Activated T-cell treated with anti-CD3 and anti-CD28 coated beads, Interleukin-2, amount 50 U/mL, for 1 hour (primary cell): ENCODE results near the gene CDH8.
"Not testable (repeated sequence)": the region's sequence is repeated elsewhere in the genome, so short reads cannot be mapped to it uniquely, and the experiment has no call there.

Experiments used
- DNase-seq: peaks from one replicate; pipeline ENCODE4 v3.0.0-alpha.2; 2020

CDH8 gene

DNA sequence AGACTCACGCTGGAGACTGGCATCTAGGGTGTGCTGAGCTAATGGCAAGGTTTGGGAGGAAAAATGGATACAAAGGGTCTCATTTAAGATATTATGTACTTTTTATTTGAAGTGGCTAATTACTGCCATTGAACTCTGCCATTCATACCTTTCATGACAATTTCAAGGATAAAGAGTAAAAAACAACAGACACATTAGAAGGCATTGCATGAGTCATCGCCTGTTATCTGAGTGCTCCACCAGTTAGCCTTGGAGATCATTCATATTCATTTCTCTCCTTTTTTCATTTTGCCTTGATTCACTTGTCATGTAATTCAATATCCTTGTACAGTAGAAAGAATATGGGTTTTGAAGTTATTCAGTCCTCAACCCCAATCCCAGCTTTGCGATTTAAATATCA, 109.5 kb downstream of the CDH8 start:
- no peak for DNase-seq

DNA sequence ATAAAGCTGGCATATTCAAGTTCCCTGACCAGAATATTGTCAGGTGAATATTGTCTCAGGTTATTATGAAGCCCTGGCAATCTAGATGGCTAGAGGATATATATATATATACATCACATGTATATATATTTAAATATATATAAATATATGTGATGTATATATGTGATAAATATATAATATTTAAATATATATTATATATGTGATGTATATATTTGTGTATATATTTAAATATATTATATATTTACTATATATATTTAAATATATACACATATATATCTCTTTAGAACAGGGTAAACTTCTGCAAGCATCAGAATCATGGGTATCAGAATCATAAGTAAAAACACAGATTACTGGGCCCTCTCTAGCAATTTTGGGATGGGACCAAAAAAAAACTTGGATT, 112.6 kb downstream of the CDH8 start:
- DNase-seq: no peak

DNA sequence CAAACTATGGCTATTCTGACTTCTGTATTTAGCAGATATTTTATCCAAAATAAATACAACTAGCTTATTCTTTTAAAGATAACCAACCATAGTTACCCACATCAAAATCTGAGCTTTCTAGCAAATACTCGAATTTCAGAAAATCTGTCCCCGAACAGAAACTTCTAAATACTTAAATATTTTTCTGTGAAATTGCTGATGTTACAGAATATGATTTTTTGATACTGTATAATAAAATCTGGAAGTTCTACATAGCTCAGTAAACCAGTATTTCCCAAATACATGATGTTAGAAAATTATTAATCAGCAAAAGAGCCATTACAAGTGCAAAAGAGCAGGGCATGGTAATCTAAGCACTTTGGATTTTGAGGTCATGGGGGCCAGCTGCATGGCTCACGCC, 114.9 kb downstream of the CDH8 start:
- no peak for DNase-seq

DNA sequence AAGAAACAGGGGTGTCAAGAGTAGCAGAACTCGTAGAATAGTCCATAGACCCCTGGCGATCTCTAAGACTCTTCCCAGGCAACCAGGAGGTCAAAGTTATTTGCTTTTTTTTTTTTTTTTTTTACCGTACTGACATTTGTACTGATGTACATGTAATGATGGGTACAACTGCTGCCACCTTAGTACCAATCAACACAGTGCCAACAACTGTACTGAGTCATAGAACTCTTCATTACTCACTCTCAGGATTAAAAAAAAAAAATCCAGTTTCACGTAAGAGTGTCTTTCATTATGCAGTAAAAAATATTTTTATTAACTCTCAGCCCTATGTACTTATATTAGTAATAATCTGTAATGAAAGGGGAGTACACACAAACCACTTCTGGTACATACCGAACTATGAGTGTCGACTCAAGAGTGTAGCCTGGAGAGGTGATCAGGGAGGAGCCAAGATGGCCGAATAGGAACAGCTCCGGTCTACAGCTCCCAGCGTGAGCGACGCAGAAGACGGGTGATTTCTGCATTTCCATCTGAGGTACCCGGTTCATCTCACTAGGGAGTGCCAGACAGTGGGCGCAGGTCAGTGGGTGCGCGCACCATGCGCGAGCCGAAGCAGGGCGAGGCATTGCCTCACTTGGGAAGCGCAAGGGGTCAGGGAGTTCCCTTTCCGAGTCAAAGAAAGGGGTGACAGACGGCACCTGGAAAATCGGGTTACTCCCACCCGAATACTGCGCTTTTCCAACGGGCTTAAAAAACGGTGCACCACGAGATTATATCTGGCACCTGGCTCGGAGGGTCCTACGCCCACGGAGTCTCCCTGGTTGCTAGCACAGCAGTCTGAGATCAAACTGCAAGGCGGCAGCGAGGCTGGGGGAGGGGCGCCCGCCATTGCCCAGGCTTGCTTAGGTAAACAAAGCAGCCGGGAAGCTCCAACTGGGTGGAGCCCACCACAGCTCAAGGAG, 118.1 kb downstream of the CDH8 start:
- DNase-seq: not testable (repeated sequence)

DNA sequence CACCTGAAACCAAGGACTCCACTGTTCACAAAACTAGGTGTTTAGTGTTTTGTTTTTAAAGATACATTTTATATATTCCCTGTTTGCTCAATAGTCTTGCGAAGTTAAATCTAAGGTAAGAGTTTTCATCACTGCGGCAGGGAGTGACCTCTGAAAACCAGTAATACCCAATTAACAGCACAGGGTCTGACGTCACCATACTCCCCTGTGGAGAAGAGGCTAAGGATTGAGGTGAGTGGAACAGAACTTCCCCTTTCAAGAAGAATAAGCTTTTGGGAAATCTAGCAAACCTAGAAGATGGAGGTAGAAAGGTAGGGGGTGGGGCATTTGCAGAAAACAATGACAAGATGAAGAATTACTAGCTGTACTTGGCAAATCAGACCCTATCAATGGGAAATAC, 120.7 kb downstream of the CDH8 start:
- no peak for DNase-seq

DNA sequence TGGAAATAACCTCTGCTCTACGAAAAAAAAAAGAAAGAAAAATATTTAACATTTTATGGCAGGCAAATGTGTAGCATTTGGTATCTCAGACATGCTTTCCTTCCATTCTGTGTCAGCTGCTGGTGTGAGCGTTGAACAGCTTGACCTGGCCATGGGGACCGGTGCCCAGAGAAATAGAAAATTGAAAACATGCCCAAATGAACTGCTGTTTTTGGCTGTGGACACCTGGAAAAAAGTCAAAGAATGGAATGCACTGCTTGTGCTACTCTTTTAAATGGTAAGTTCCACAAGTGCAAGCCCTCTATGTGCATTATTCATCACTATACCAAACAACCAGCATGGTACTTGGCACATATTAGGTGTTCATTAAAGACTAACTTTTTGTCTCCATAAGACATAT, 127.2 kb downstream of the CDH8 start:
- no peak for DNase-seq

DNA sequence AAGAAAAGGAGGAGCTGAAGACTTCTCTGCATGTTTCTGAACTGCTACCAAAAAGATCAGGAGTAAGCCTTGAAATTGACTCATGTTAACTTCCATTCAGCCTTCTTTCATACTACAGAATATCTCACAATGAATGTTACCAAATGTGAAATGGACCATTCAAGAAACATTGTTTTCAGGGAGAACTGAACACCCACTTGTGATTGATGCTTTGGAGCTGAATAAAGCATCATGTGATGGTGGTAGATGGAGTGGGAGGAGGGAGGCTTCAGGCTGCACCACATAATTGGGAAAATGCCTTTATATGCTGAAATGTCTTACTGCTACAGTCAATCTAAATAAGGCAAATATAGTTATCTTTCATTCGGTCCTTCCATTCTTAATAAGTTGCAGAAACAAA, 127.8 kb downstream of the CDH8 start:
- no peak for DNase-seq

DNA sequence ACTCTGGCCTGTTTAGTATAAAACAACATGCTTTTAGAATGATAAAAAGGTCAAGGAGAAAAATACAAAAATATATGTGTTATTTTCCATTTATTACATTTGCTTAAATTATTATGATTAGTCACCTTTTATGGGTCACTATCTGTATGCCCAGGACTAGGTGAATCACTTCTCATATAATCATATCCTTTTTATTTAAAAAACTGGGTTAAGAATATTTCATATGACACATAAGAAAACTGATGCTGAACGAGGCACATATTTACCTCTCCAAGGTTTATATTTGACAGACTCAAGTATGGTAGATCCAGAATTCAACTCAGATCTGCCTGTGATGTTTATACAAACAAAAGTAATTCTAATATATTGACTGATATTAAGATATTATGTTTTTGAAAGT, 134.5 kb downstream of the CDH8 start:
- DNase-seq: no peak

DNA sequence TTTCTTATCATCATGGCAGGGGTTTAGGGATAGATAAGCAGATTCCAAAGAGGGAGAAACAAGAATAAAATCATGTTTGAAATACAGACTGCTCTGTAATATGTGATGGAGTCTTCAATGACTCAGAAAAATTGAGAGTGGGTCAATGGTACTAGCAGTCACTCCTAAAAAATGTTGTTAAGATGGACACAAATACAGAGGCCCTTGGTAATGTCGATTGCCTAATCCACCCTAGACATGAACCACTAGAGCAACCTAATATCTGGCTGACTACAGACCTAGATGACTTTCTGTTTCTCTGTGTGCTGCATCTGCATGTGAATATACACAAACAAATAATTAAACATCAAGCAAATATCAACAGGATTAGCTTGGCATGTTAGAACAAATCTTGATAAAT, 135.8 kb downstream of the CDH8 start:
- no peak for DNase-seq

DNA sequence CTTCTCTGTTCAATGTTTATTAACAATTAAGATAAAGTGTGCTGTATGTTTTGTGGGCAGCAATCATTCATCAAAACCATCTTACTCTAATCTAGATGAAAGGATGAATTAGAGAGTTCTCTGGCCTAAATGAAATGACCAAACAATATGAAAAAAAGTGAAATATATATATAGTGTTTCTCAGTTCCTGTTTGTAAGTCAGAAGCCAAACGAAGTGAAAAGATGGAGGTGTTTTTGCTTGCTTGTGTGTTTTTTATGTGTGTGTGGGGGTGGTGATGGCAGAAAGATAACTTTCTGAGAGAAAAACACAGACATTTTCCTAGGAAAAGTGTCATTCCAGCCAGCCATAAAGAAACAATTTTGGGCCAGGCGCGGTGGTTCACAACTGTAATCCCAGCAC, 138.6 kb downstream of the CDH8 start:
- no peak for DNase-seq

DNA sequence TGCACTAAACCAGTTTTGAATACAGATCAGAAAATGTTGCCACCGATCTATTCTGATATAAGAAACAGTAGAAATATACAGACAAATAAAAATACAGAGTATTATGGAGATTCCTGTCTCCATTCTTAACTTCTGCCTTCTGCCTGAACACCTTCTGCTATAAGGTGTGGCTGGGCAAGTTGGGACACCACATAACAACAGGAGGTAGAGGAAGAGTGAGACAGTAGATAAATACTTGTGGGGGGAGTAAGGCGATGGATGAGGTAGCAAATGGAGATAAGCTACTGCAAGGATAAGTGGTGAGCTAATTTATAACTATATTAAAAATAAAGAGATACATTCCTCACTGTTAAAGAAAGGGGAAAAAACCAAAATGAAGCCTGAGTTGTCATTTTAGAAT, 143.7 kb downstream of the CDH8 start:
- DNase-seq: no peak

DNA sequence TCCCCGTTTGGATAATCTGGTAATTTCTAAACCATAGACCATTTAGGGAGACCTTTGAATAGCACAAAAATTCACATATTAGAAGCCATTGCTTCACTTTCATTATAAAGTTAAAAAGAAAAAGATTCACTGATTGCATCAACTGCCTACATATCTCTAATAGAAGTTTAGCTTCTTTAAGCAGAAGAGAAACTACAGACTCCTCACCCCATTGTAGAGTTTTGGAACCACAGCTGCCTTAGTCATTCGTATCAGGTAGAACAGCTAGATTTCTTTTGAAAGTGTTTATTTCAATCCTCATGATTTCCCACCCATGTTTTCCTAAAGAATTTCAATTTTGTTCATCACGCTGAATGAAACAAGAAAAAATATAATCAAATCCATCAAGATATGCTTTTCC, 144.8 kb downstream of the CDH8 start:
- no peak for DNase-seq

DNA sequence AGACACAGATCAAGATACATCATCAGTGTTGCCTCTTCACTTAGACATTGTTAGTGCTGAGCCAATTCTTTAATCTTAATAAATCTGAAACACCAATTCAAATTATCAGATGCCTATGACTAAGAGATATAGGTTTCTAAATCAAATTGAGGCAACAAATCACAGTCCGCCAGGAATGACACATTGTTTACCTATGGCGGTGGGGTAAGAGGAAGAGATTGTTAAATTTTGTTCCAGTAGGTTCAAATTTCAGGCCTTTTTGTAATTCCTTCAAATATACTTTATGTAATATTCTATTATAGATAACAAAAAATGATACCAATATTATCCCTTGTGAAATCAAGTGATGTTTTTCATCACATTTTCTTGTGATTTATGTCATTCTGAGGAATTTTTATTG, 145.9 kb downstream of the CDH8 start:
- no peak for DNase-seq

DNA sequence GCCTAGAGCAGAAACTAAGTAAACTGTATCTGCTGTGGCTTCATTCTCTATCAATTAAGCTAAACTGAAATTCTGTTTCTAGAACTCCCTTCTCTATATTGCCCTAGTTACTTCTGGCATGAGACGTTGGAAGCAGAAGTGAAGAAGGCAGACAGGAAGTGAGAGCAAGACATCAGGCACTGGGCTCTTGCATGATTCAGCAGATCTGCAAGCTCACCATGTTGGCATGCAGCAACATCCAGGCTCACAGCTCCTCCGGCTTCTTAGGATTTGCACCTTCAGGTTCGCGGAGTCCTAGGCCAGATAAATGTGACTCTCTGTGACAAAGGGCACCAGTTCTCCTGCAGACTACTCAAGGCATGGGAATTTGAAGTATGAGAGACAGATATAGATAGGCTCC, 148.3 kb downstream of the CDH8 start:
- DNase-seq: no peak

DNA sequence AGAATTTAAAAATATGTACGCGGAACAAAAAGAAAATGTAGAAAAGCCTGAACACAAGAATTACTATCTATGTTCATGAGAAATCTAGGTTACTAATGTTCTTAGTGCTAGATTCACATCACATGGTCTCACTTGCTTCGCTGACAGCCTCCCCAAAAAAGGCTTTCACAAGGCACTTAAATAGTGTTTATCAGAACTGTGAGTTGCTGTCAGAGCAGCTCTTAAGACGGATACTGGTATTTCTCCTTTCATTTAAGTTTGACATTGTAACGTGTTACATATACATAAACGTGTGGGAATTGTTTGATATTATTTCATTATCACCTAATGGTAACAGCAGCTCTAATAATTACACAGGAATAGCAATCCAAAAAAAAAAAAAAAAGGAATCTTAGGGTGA, 150.9 kb downstream of the CDH8 start:
- DNase-seq: no peak

DNA sequence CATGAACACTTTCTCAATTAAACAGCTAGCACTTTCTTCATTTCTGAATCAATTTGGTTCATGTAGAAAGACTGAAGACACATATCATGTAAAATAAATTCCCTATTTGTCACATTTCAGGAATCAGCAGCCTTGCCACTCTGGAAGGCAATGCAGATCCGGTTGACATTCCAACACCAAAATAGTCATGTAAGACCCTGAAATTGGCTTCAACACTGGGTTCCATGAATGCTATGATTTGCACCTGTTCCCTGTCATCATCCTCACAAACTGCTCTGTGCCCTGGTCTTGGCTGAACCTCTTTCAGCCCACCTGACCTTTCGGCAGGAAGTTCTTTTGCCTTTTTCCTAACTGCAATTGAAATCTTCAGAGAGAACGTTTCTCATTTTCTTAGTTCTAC, 156.9 kb downstream of the CDH8 start:
- DNase-seq: no peak

DNA sequence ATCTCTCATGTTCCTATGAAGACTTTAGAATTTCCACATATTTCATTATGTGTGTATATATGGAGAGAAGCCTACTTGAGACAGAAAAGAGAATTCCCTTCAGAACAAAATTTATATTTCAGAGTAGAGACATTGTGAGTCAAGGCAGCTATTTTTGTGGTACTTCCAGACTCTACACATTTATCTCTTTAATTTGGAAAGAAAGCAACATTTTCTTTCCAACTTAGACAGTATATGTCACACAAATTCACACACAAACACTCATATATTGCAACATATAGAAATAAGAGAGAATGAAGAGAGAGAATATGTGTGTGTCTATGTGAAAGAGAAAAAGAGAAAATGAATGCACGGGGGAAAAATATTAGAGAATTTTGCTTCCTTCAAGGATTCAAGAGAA, 158.8 kb downstream of the CDH8 start:
- DNase-seq: no peak

DNA sequence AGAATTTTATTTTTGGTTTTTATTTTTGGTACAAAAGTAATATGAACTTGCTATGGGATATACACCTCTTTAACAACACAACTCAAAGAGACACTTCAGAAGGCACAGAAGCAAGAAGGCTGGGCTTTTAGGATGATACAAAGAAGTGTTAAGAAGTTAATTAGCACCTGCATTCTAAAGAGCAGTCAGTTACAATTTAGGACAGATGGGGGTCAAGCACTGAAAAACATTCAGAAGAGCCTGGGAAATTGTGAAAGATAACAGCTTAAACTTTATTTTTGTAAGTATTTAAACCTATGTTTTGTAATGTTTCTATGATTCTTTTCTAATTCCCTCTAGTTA, 163.5 kb downstream of the CDH8 start:
- DNase-seq: no peak

DNA sequence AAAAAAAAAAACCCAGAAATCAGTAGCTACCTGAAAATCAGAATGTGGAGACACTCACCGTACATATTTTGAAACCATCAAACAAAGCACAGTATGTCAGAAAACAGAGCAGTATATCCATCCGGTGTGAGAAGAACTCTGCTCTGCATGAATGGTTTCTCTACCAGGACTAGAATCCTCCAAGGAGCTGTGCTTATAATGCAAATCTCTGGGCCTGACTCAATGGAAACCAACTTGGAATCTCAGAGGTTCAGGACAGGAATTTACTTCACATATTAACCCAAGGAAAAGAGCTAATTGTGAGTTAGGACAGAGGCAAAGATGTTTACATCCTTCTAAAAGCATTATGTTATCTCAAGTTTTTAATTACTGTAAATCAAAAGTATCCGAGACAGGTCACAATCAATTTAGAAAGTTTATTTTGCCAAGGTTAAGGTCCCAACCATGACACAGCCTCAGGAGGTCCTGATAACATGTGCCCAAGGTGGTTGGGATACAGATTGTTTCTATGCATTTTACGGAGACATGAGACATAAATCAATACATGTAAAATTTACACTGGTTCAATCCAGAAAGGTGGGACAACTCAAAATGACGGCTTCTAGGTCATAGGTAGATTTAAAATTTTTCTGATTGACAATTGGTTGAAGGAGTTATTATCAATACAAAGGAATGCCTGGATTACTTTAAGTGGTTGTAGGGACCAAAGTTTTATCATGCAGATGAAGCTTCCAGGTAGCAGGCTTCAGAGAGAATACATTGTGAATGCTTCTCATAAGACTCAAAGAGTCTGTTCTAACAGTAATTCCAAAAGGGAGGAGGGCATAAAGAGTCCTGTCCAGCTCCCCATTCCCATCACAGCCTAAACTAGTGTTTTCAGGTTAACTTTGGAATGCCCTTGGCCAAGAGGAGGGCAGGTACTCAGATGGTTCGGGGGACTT, 164.1 kb downstream of the CDH8 start:
- no peak for DNase-seq

DNA sequence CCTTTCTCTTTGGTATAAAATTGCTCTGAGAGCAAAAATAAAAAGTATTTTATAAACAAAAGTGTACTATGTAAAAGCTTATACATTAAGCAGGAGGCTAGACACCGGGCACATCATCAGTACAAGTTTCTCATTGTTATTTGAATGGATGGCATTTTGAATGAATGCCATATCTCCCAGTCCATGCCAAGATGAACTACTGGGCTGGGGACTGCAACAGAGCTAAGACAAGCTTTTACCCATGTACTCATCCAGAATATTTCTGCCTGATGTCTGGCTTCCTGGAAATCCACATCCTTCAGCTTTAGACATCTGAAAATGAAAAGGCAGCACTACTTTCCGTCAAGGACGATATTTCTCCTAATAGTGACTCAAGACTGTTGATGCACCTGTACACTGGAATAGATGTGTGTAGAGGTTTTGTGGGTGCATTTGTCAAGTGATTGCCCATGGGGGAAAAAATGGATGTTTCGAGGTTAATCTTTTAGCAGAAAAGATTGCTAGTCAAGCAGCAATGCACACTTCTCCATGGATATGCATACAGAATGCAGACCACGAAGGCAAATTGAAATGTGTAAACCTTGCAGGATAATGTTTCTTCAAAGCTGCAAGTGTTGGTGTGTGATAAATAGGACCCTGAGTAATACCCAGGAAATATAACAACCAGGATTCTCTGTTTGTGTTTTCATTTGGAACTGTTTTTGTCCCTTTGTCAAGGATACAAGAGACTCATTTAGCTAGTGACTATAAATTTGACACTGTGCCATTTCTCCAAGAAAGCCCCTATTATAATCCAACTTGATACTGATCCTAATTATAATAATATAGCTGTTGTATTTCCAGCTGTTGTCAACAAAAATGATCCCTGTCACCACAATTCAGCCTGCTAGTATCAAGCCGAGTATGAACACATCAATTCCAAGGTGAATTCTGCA, 173.8 kb downstream of the CDH8 start:
- no peak for DNase-seq

DNA sequence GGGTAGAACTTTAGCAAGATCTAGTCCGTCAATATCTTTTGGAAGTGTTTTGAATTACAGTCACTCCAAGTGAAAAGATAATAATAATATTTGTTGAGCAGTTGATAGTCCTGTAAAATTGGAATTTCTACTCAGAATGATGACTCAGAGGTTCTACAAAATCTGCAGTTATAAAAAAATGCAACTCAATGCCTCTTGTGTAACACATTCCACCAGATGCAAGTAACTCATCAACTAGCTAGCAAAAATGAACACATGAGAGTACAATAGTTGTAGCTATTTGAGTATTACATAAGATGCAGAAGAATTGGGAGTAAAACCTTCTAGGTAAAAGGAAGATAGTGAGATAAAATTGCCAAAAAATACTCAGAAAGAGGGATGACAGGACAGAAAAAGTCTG, 177.2 kb downstream of the CDH8 start:
- DNase-seq: no peak

DNA sequence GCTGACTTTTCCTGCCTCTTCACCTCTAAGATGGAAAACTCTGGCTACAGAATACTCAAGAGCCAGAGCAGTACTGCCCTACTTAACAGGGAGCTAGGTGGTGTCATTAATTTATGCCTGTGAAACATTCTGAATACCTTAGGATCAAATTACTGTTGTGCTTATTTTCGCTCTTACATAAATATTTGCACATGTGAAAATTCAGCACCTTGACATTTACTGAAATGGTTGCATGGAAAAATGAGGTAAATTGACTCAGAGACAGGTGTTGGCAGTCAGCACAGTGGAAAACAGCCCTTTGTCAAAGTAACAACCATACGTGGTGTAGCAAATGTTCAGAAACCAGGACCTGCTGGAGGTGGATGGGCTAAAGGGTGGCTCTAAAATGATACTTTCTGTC, 193.6 kb downstream of the CDH8 start:
- no peak for DNase-seq

DNA sequence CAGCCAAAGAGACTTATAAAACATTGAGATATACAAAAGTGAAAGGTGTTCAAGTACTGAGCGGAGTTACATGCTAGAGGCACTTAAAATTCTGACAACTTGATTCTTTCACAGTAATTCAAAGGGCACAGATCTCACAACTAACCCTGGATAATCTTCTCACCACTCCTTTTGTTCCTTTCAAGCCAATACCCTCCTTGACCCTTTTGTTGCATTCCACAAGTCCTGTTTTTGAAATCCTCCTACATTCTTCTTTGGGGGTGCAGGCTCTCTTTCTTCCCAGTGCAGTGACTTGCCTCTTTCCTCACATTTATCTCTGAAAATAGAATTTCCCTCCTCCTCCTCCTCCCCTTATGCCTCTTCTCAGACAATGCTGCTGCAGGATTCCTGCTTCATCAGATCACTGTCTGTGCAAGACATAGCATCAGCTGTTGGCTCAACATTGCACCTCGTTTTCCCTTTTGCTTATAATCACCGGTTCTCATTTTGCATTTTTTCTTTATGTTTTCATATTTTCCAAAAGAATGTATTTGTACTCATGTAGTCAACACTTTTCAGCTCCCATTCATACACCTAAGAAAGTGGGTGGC, 199.3 kb downstream of the CDH8 start:
- DNase-seq: no peak
